ENCODE measurements around the gene MRPL34. TPM values are rescaled to one million over a fixed set of nuclear protein-coding genes. Genes with fewer than 3 reads are reported as not detected.

The MRPL34 gene
- polyA plus RNA-seq, 1 donor = 47.2 TPM

DNA sequence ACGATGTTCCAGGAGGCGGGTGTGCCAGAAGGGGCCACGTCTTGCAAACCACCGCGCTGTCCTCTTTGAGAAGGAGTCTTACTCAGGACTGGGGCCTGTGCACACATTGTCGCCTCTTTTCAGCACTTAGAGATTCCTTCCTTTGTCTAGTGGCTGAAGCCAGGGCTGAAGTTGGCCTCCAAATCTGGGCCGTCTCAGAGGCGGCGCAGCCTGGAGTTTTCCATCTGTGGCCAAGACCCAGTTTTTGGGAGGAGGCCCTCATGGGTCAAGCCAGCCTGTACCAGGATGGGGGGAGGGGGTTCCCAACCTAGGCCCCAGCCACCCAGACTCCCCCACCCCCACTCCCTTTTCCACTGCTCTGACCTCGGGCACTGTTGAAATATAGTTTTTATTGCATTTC lies 17.2 kb downstream of the MRPL34 start:
- WGBS (ENCODE audit: insufficient coverage, low lambda C conversion rate) = no CpG with 5 or more reads among the region's 10 CpGs
- H3K27ac ChIP-seq (ENCODE audit: low read length) = no peak overlapping the region
- peaks cover 30% of the 10 kb centered on the region for H3K36me3 ChIP-seq (ENCODE audit: control insufficient read depth, insufficient read depth, low read length)
- no peak overlapping the region for H3K4me3 ChIP-seq (ENCODE audit: low read length)
- no peak for DNase-seq
- H3K9me3 ChIP-seq (ENCODE audit: control insufficient read depth, low read depth, low read length) = no peaks in the 10 kb centered on the region
- H3K27me3 ChIP-seq (ENCODE audit: control insufficient read depth, insufficient read depth, low read length) = no peaks in the 10 kb centered on the region
- H3K4me1 ChIP-seq (ENCODE audit: control insufficient read depth, insufficient read depth, low read length) = peaks cover 4% of the 10 kb centered on the region

DNA sequence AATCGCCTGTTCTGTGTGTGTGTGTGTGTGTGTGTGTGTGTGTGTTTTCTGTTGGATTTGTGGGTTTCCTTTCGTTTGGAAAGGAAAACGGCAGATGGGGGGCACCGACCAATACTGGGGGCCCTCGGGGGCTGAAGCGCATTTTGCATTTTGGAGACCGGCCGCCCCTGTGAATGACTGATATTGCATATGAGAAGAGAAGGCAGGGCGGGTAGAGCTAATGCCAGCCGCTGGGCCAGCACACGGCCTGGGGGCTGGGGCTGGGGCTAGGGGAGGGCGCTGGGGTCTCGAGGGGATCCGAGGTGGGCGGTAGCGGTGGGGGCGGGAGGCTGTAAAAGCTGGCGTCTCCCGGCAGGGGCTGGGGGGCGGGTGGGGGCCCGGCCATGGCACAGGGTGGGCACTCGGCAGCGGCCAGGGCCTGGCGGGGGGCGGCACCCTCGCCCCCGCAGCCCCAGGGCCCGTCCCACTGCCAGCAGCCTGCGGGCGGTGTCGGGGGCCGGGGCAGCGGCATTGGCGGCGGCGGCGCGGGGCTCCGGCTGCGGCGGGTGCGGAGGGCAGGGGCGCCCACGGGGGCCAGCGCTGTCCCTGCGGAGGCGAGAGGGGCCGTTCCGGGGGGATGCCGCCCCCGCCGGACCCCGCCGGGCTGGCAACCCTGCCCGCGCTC lies 17.8 kb downstream of the MRPL34 start:
- no CpG with 5 or more reads among the region's 56 CpGs for WGBS (ENCODE audit: insufficient coverage, low lambda C conversion rate)
- no peaks in the 10 kb centered on the region for H3K9me3 ChIP-seq (ENCODE audit: control insufficient read depth, low read depth, low read length)
- peaks cover 8% of the 10 kb centered on the region for H3K4me1 ChIP-seq (ENCODE audit: control insufficient read depth, insufficient read depth, low read length)
- no peak overlapping the region for H3K4me3 ChIP-seq (ENCODE audit: low read length)
- DNase-seq = no peak
- H3K36me3 ChIP-seq (ENCODE audit: control insufficient read depth, insufficient read depth, low read length) = peaks cover 30% of the 10 kb centered on the region
- no peaks in the 10 kb centered on the region for H3K27me3 ChIP-seq (ENCODE audit: control insufficient read depth, insufficient read depth, low read length)
- no peak overlapping the region for H3K27ac ChIP-seq (ENCODE audit: low read length)

DNA sequence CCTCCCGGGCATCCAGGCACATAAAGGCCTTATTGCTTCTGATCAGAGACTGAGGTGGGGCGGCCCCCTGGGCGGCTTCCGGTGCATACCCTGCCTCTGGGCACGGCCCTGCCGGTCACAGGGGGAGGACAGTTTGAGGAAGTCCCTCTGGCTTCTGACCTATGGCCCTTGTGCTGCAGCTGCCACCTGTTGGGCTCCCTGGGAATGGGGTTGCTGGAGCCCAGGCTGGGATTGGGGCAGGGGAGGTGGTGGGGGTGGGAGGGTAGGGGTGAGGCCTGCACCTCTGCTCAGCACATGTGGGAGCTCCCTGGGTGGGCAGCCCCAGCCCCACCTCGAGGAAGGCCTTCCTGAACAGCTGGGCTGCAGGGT lies 18.3 kb downstream of the MRPL34 start:
- Histone ChIP-seq H3K4me3 (ENCODE audit: low read length) (no peak overlapping the region), H3K9me3 (ENCODE audit: control insufficient read depth, low read depth, low read length) (no peaks in the 10 kb centered on the region), H3K27me3 (ENCODE audit: control insufficient read depth, insufficient read depth, low read length) (peaks cover 2% of the 10 kb centered on the region), H3K4me1 (ENCODE audit: control insufficient read depth, insufficient read depth, low read length) (peaks cover 8% of the 10 kb centered on the region), H3K27ac (ENCODE audit: low read length) (no peak overlapping the region), H3K36me3 (ENCODE audit: control insufficient read depth, insufficient read depth, low read length) (peaks cover 28% of the 10 kb centered on the region)
- WGBS (ENCODE audit: insufficient coverage, low lambda C conversion rate) = no CpG with 5 or more reads among the region's 7 CpGs
- DNase-seq = no peak

DNA sequence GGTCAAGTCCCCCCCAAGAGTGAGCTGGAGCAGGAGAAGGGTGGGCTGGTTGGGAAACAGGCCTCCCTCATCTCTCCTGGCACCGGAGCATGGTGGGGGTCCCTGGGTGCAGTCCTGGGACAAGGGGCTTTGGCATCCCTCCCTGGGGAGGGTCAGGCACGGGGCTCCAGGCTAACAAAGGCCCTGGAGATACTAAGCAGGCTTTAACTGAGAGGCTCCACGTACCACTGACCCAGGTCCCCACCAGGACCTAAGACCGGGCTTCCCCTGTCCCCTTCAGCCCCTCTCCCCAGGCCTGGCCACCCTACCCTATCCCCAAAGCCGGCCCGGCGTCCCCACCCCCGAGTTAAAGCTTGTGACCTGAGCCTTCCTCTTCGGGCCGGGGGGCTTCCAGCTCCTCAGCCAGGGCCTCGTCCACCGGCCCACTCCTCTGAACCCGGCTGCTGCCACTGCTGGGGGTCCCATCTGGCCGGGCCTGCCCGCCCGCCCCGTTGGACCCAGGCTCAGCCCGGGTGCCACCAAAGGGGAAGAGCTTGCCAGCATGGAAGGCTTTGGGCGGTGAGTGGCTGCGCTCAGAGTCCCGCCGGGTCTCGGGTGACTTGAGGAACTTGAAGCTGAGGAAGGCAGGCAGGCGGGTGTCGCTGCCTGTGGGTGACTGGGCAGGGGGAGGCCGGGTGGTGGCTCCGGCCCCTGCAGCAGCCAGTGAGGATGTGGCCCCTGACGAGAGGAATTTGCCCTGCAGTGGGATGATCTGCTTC lies 18.9 kb downstream of the MRPL34 start:
- Histone ChIP-seq H3K9me3 (ENCODE audit: control insufficient read depth, low read depth, low read length) (peaks cover 3% of the 10 kb centered on the region), H3K27ac (ENCODE audit: low read length) (no peak overlapping the region), H3K27me3 (ENCODE audit: control insufficient read depth, insufficient read depth, low read length) (peaks cover 8% of the 10 kb centered on the region), H3K36me3 (ENCODE audit: control insufficient read depth, insufficient read depth, low read length) (peaks cover 22% of the 10 kb centered on the region), H3K4me1 (ENCODE audit: control insufficient read depth, insufficient read depth, low read length) (peaks cover 11% of the 10 kb centered on the region), H3K4me3 (ENCODE audit: low read length) (no peak overlapping the region)
- DNase-seq = no peak
- no CpG with 5 or more reads among the region's 28 CpGs for WGBS (ENCODE audit: insufficient coverage, low lambda C conversion rate)

DNA sequence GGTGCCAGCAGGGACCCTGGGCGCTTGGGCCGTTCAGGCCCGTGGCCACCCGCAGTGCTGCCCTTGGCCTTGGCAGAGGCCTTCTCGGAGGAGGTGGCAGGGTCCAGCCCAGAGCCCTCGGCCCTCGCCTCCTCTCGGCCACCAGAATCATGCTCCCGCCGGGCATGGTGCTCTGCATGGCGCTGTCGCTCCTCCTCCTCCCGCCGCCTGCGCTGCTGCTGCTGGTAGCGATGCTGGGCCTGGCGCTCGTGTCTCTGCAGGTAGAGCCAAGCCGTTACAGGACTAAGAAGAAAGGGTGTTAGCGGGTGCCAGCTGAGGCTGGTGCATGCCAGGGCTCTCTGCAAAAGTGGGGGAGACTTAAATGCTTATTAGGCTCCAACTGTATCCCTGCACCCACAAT lies 19.5 kb downstream of the MRPL34 start:
- H3K27ac ChIP-seq (ENCODE audit: low read length) = no peak overlapping the region
- peaks cover 6% of the 10 kb centered on the region for H3K9me3 ChIP-seq (ENCODE audit: control insufficient read depth, low read depth, low read length)
- H3K4me3 ChIP-seq (ENCODE audit: low read length) = no peak overlapping the region
- peaks cover 11% of the 10 kb centered on the region for H3K4me1 ChIP-seq (ENCODE audit: control insufficient read depth, insufficient read depth, low read length)
- peaks cover 19% of the 10 kb centered on the region for H3K36me3 ChIP-seq (ENCODE audit: control insufficient read depth, insufficient read depth, low read length)
- no peak for DNase-seq
- no CpG with 5 or more reads among the region's 20 CpGs for WGBS (ENCODE audit: insufficient coverage, low lambda C conversion rate)
- peaks cover 14% of the 10 kb centered on the region for H3K27me3 ChIP-seq (ENCODE audit: control insufficient read depth, insufficient read depth, low read length)

DNA sequence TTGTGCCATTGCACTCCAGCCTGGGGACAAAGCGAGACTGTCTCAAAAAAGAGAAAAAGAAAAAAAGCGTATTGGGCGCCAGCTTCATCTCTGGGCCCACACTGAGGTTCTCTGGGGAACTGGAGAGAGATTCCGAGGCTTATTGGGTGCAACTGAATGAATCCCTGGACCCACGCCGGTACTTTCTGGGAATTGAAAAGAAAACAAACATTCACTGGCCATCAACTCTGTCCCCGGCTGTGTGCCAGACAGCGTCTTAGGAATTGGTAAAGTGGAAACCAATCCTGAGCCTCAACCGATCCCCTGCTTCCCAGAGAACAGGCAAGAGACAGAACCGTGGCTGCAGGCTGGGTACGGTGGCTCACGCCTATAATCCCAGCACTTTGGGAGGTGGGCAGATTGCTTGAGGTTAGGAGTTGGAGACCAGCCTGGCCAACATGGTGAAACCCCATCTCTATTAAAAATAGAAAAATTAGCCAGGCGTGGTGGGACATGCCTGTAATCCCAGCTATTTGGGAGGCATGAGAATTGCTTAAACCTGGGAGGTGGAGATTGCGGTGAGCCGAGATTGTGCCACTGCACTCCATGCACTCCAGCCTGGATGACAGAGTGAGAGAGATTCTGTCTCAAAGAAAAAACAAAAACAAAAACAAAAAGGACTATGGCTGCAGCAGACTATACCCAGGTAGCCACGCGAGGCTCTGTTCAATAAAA lies 20.4 kb downstream of the MRPL34 start:
- Histone ChIP-seq H3K27me3 (ENCODE audit: control insufficient read depth, insufficient read depth, low read length) (peaks cover 20% of the 10 kb centered on the region), H3K36me3 (ENCODE audit: control insufficient read depth, insufficient read depth, low read length) (peaks cover 12% of the 10 kb centered on the region), H3K9me3 (ENCODE audit: control insufficient read depth, low read depth, low read length) (peaks cover 9% of the 10 kb centered on the region), H3K4me3 (ENCODE audit: low read length) (no peak overlapping the region), H3K4me1 (ENCODE audit: control insufficient read depth, insufficient read depth, low read length) (peaks cover 11% of the 10 kb centered on the region), H3K27ac (ENCODE audit: low read length) (no peak overlapping the region)
- DNase-seq = no peak
- 100% methylated on average over 1 of the region's 17 CpGs for WGBS (ENCODE audit: insufficient coverage, low lambda C conversion rate)

DNA sequence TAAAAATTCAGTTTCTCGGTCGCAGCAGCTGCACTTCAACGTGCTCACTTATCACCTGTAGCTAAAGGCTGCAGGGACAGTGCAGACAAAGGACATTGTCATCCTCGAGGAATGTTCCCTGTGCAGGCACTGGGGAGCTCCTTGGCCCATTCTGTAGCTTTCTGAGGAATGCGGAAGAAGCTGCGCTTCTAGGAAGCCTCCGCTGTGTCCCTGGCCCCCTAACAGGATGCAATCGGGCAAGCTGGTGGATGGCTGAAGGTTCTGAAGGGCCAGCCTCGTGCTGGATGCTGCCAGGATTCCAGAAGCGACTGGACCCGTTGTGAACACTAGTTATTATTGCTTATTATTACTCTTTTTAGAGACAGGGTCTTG lies 20.9 kb downstream of the MRPL34 start:
- Histone ChIP-seq H3K4me1 (ENCODE audit: control insufficient read depth, insufficient read depth, low read length) (peaks cover 11% of the 10 kb centered on the region), H3K27ac (ENCODE audit: low read length) (no peak overlapping the region), H3K9me3 (ENCODE audit: control insufficient read depth, low read depth, low read length) (peaks cover 9% of the 10 kb centered on the region), H3K4me3 (ENCODE audit: low read length) (no peak overlapping the region), H3K36me3 (ENCODE audit: control insufficient read depth, insufficient read depth, low read length) (peaks cover 9% of the 10 kb centered on the region), H3K27me3 (ENCODE audit: control insufficient read depth, insufficient read depth, low read length) (peaks cover 20% of the 10 kb centered on the region)
- DNase-seq = no peak
- WGBS (ENCODE audit: insufficient coverage, low lambda C conversion rate) = no CpG with 5 or more reads among the region's 11 CpGs

DNA sequence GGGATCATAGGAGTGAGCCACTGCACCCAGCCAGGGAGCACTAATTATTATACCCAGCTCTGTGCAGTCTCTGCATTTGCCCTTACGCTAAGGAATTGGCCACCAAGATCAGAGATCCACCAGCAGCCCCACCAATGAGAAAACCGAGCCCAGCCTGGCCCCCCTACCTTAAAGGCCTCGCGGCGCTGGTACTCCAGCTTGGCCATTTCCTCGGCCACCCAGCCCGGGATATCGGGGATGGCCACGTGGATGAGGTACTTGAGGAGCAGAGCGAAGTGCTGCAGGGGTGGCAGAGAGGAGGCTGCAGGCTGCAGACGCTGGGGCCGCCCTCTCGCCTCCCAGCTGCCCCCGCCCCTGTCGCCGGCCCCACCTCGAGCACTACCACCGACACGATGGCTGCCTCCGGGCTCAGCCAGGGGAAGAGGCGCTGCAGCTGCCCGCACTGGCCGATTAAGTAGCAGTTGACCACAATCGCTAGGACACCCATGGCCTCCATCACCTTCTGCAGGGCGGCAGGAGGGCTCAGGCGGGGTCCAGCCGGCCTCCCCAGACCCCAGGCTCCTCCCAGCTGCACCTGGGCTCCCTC lies 21.5 kb downstream of the MRPL34 start:
- Histone ChIP-seq H3K36me3 (ENCODE audit: control insufficient read depth, insufficient read depth, low read length) (peaks cover 3% of the 10 kb centered on the region), H3K9me3 (ENCODE audit: control insufficient read depth, low read depth, low read length) (peaks cover 9% of the 10 kb centered on the region), H3K27ac (ENCODE audit: low read length) (no peak overlapping the region), H3K4me3 (ENCODE audit: low read length) (no peak overlapping the region), H3K4me1 (ENCODE audit: control insufficient read depth, insufficient read depth, low read length) (peaks cover 11% of the 10 kb centered on the region), H3K27me3 (ENCODE audit: control insufficient read depth, insufficient read depth, low read length) (peaks cover 20% of the 10 kb centered on the region)
- no CpG with 5 or more reads among the region's 27 CpGs for WGBS (ENCODE audit: insufficient coverage, low lambda C conversion rate)
- DNase-seq = no peak

DNA sequence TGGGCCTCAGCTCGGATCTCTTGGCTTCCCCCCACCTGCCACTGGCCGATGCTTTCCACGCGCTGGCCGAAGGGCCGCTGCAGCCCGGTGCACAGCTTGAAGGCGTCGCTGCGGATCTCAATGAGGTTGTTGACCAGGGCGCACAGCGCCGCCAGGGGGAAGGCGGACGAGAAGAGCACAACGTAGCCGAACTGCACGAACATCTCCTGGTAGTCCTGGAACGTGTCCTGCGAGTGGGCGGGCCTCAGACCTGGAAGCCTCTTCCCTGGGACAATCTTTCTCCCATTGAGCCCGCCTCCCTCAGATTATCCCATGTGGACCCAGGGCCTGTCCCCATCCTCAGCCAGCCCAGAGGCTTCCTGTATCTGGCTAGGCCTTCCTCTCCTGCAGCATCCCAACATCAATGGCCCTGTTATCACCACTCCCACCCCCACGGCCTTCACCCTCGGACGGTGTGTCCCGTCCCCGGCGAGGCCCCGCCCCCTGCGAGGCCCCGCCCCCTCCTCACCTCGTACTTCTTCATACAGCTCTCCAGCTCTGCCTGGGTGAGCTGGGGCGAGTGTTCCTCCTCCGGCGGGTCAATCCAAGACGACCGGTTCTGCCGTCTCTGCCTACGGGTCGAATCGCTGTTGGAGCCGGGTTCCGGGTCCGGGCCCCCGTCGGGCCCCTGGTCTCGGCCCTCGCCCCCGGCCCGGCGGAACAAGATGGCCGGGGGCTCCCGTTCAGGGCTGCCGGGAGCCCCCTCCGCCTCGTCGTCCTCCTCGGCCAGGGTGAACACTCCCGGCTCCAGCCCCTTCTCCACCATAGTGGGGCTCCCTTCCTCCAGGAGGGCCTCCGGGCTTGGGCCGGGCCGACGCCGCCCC lies 22.2 kb downstream of the MRPL34 start:
- H3K27ac ChIP-seq (ENCODE audit: low read length) = peak overlapping the region; percentile 40
- H3K4me1 ChIP-seq (ENCODE audit: control insufficient read depth, insufficient read depth, low read length) = peaks cover 11% of the 10 kb centered on the region
- H3K4me3 ChIP-seq (ENCODE audit: low read length) = peak overlapping the region; percentile 46
- H3K36me3 ChIP-seq (ENCODE audit: control insufficient read depth, insufficient read depth, low read length) = no peaks in the 10 kb centered on the region
- H3K27me3 ChIP-seq (ENCODE audit: control insufficient read depth, insufficient read depth, low read length) = peaks cover 20% of the 10 kb centered on the region
- WGBS (ENCODE audit: insufficient coverage, low lambda C conversion rate) = no CpG with 5 or more reads among the region's 64 CpGs
- peaks cover 11% of the 10 kb centered on the region for H3K9me3 ChIP-seq (ENCODE audit: control insufficient read depth, low read depth, low read length)
- DNase-seq = peak; percentile 60 to 86

All from large intestine (tissue), 3 donors.